ENCODE data around the gene RRP1B. TPM values are rescaled to one million over a fixed set of nuclear protein-coding genes. Genes with fewer than 3 reads are reported as not detected.

RRP1B gene
- total and polyA plus RNA-seq, 8 donors: 4.0 to 23.6 (median 10.3) TPM

- H3K27ac ChIP-seq: no peak overlapping the region
- WGBS, 5 donors: 88 to 95% (median 90%) methylated on average over 4 of the region's 4 CpGs
- intact Hi-C loops (cut with DNase I; ENCODE audit: low total_unique reads): no loop called here
- H3K27me3 ChIP-seq: no peaks in the 10 kb centered on the region
- no peaks in the 10 kb centered on the region for H3K36me3 ChIP-seq
- no peak overlapping the region for H3K4me3 ChIP-seq
- TF ChIP-seq POLR2AphosphoS5 (IDR thresholded peaks at IDR 0.05) (no peak), EP300 (IDR thresholded peaks at IDR 0.05) (no peak), POLR2A (IDR thresholded peaks at IDR 0.05) (no peak)
- no peaks in the 10 kb centered on the region for H3K9me3 ChIP-seq
- H3K4me1 ChIP-seq: peaks cover 0 to 20% (median 10%) of the 10 kb centered on the region in 4 donors
- no peak for DNase-seq
These were observed 15.3 kb upstream of the RRP1B start for GRCh38 chr21:43644071-43644470.

DNA sequence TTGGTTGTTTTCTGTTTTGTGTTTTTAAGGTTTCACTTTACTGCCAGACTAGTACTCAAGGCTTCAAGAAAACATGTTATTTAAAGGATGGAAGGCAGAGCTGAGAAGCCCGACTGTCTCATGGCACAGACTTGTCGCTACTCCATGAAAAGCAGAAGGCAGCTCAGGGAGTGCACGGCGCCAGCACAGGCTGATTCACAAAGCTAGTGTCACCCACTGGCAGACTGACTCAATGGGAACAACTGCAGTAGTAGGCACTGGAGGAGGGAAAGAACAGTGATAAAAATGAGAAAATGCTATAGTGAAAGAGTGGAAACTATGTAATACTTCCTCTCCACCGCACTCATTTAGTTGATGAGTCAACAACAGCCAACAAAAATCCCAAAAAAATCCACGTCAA is 14.8 kb upstream of the RRP1B start:
- intact Hi-C loops (cut with DNase I; ENCODE audit: low total_unique reads): no loop called here
- 85 to 90% (median 86%) methylated on average over 6 of the region's 6 CpGs for WGBS, 5 donors
- H3K4me1 ChIP-seq: peaks cover 0 to 20% (median 10%) of the 10 kb centered on the region in 4 donors
- no peaks in the 10 kb centered on the region for H3K27me3 ChIP-seq
- TF ChIP-seq POLR2A (IDR thresholded peaks at IDR 0.05): no peak
- H3K36me3 ChIP-seq: no peaks in the 10 kb centered on the region
- no peak overlapping the region for H3K4me3 ChIP-seq
- H3K27ac ChIP-seq: no peak overlapping the region
- no peaks in the 10 kb centered on the region for H3K9me3 ChIP-seq
- DNase-seq: no peak

DNA sequence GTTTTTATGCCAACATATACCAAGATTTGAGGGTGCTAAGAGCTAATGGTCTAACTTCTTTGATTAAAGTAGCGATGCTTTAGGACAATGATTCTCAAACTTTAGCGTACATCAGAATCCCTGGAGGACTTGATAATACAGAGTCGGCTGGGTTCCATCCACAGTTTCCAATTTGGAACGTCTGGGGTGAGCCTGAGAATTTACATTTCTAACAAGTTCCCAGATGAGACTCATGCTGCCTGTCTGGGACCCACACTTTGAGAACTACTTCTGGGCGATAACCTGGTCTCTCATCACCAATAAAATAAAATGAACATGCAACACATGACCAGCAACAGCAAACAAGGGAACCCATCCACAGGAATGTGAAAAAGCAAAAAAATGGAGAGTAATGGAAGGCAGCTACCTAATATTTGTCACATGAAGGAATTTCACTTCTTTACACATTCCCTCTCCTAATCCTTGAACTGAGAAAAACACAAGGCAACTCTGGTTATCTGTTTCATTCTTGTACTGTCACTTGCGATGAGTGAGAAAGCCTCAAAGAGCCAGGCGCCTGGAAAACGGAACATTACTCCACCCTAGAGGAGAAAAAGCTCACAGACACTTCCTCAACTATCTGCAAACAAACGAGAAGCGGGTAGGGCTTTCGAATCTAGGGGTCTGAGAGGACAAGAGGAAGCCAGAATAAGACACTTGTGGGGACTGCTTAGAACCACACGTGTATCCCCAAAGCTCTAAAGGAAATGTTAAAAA is 14.0 kb upstream of the RRP1B start:
- Histone ChIP-seq H3K27ac (peak overlapping the region in 4 of 5 donors; percentile 27 to 58 (median 49)), H3K27me3 (no peaks in the 10 kb centered on the region), H3K4me1 (peaks cover 0 to 20% (median 10%) of the 10 kb centered on the region in 4 donors), H3K36me3 (no peaks in the 10 kb centered on the region), H3K9me3 (no peaks in the 10 kb centered on the region), H3K4me3 (no peak overlapping the region)
- intact Hi-C loops (cut with DNase I; ENCODE audit: low total_unique reads): no loop called here
- 37 to 40% (median 38%) methylated on average over 12 of the region's 12 CpGs for WGBS, 5 donors
- TF ChIP-seq EP300 (IDR thresholded peaks at IDR 0.05): no peak
- peak in 4 of 7 experiments; percentile 17 to 52 (median 33) for TF ChIP-seq CTCF (IDR thresholded peaks at IDR 0.05)
- DNase-seq: peak; percentile 57 to 86

GRCh38 chr21:43645976-43646375 is 13.4 kb upstream of the RRP1B start:
- TF ChIP-seq POLR2AphosphoS5 (IDR thresholded peaks at IDR 0.05): no peak
- TF ChIP-seq EP300 (IDR thresholded peaks at IDR 0.05): no peak
- TF ChIP-seq CTCF (IDR thresholded peaks at IDR 0.05): no peak
- no peak for TF ChIP-seq POLR2A (IDR thresholded peaks at IDR 0.05)
- DNase-seq: no peak
- H3K9me3 ChIP-seq: no peaks in the 10 kb centered on the region
- 20 to 38% (median 36%) methylated on average over 4 of the region's 4 CpGs for WGBS, 5 donors
- no peaks in the 10 kb centered on the region for H3K27me3 ChIP-seq
- intact Hi-C loops (cut with DNase I; ENCODE audit: low total_unique reads): no loop called here
- H3K4me3 ChIP-seq: no peak overlapping the region
- peaks cover 0 to 20% (median 10%) of the 10 kb centered on the region in 4 donors for H3K4me1 ChIP-seq
- peak overlapping the region in 4 of 5 donors; percentile 27 to 58 (median 49) for H3K27ac ChIP-seq
- no peaks in the 10 kb centered on the region for H3K36me3 ChIP-seq

DNA sequence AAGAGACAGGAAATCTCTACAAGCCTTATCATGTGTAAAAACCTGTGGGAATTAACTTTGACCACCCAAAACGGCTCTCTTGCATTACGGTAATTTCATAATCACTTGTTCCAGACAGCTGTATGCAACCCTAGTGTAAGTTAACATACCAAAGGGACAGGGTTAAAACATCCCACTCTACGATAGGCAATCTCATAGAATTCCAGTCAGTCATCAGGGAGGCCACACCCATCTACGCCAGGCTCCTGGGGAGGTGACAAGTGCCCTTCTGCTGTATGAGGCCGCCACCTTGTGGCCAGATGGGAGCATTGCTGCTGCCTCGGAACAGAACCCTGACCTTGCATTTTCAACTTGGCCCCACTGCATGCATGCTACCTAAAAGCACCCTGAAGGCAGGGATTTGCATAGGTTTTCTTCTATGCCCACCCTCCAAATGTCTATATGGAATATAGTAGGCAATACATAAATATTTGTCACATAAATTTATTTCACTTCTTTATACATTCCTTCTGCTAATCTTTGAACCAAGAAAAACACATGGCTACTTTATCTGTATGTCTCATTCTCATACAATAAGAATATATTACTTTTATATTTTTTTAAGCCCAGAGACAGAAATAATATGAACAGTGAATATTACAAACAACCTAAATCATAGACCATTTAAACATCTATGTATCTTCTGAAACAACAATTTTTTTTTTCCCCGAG is 12.7 kb upstream of the RRP1B start:
- Histone ChIP-seq H3K4me1 (peaks cover 0 to 20% (median 10%) of the 10 kb centered on the region in 4 donors), H3K36me3 (no peaks in the 10 kb centered on the region), H3K27me3 (no peaks in the 10 kb centered on the region), H3K4me3 (no peak overlapping the region), H3K9me3 (no peaks in the 10 kb centered on the region), H3K27ac (peak overlapping the region in 1 of 5 donors; percentile 58)
- TF ChIP-seq POLR2A (IDR thresholded peaks at IDR 0.05): no peak
- TF ChIP-seq POLR2AphosphoS5 (IDR thresholded peaks at IDR 0.05): peak; percentile 41 to 91 (median 56)
- peak in 5 of 7 experiments; percentile 99 to 100 (median 100) for TF ChIP-seq CTCF (IDR thresholded peaks at IDR 0.05)
- WGBS, 5 donors: 16 to 20% (median 17%) methylated on average over 7 of the region's 7 CpGs
- intact Hi-C loops (cut with DNase I; ENCODE audit: low total_unique reads): no loop called here
- DNase-seq: peak; percentile 94 to 96

Measured in stomach (tissue), 9 donors.